ENCODE measurements around the gene PMM2. TPM values are rescaled to one million over a fixed set of nuclear protein-coding genes. Genes with fewer than 3 reads are reported as not detected.
"Not testable (repeated sequence)": the region's sequence is repeated elsewhere in the genome, so short reads cannot be mapped to it uniquely, and the experiment has no call there.

PMM2 gene
- polyA plus RNA-seq, 1 donor, result 24.5 TPM

DNA sequence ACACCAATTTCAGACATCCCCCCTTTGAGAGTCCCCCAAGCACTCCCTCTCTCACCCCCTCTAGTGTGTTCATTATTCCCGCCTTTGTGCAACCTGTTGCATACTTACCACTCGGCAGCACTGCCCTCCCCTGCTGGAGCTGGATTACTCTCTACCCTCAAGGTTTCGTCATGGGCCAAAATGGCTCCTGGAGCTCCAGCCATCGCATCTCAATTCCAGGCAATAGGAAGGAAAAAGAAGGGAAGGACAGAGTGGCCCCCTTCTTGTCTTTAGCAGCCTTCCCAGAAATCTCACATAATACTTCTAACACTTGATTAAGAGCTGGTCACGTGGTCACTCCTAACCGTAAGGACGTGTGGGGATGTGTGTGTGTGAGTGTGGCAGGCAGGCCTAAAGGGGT is 20.4 kb upstream of the PMM2 start:
- DNase-seq, result no peak

DNA sequence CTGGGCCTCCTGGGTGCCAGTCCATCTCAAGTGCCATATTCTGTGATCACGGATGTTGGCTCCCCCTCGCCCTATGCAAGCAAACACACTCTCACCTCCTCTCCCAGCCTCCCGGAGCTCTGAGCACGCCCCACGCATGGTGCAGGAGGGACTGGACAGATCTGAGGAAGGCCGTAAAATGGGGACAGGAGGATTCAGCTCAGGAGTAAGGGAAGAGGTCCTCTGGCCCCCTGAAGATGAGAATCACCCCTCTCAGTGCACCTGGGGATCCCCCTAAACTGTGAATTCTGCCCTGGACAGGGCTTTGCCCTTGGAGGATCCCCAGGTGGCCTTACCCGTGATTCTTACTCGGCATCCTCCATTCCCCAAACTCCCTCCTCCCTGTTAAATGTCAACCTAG is 15.8 kb upstream of the PMM2 start:
- DNase-seq, result no peak

DNA sequence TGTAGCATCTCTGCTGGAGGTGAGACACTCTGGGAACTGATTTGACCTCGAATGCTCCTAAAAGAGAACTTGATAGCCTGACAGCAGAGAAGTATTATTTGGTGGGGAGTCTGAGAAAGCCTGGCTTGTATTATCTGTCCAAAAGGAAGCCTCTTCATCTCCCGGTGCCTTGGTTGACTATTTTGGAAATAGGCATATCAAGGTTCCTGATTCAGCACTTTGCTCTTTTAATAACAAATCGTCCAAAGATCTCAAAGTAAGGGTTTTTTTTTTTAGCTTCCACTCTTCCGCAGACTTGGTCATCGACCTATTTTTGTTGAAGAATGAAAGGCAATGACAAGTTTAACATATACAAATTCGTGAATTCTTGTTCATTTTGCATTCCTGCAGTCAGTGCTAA is 15.0 kb upstream of the PMM2 start:
- DNase-seq, result no peak

DNA sequence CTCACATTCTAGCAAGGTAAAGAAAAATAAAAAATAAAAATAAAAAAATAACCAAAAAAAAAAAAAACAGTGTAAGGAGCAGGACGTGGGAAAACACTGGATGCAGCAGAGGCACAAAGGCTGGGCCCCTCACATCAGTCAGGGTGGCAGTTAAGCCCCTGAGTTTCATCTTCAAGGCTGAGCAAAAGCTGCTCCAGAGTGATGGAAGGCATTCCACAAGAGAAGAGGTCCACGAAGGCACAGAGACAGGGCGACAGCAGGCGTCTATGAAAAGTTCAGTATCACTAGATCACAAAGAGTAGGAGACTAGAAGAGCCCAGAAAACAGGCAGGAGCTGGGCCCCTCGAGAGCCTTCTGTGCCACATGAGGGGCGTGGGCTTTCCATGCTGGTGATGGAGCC is 12.2 kb upstream of the PMM2 start:
- no peak for DNase-seq

DNA sequence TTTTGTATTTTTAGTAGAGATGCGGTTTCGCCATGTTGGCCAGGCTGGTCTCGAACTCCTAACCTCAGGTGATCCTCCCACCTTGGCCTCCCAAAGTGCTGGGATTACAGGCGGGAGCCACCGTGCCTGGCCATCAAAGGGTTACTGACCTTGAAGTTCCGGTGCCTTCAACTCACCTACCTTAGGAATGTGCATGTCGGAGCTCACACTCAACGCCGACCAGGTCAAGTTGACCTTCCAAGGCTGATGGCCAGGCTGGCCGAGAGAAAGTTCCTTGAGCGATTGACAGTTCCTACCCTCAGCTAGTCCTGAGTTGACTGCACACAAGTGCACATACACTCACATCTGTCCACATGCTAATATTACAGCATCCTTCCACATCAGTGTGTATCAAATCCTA is 11.3 kb upstream of the PMM2 start:
- not testable (repeated sequence) for DNase-seq

DNA sequence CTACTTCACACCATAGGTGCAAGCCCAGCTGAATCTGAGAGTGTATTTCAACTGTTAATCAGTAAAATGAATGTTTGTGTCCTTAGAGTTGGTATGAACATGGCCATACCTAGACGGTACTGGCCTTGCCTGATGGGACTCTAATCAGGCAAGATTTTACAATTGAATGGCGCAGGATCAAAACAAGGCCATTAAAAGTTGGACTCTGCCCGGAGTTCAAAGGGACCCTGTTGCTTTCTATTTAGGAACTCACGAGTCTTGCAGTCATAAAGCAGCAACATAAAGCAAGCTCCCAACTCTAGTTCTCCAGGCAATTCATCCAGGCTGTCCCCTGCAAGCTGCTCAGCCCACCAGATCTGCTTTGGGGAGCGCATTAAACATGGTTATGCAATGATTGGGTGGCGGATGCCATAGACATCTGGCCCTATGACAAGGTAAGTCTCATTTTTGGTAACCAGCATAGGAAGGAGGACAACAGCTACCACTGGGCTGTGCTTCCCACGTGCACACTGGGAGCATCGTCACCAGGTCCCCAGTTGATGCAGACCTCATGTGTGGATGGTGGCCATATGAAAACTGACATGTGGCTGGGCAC is 9.0 kb upstream of the PMM2 start:
- DNase-seq, result peak; percentile 28

DNA sequence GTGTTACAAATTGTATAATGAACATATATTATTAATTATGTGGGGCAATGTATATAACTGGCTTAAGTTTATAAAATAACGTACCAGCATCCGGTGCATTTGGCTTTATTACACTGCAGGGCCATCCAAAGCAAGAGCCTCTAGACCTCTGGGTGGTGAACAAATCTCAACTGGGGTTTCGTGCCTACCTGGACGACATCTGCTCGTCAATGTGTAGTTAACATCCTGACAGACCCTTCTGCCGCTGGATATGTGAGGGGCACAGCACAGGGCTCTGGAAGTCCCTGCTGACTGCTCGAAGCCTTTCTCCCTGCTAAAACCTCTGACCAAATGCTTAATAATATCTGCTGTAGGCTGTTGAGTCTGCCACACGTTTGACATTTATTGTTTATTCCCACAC is 2.5 kb upstream of the PMM2 start:
- DNase-seq, result no peak

DNA sequence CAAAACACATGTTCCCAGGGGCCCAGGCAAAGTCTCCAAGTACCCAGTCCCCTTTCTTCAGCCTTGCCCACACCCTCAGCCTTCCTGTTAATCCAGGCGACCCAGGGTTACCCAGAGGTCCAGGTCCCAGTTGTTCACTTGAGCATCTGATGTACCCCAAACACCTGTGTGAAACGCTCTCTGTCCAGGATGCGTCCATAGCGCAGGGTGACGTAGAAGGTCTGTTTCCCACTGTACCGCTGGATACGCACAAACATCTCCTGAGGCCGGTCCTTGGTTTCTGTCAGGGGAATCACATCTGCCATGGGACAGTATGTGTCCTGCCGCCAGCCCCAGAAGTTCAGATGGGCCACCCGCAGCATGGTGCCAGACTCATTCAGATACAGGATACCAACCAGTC is 1.8 kb upstream of the PMM2 start:
- DNase-seq, result no peak

DNA sequence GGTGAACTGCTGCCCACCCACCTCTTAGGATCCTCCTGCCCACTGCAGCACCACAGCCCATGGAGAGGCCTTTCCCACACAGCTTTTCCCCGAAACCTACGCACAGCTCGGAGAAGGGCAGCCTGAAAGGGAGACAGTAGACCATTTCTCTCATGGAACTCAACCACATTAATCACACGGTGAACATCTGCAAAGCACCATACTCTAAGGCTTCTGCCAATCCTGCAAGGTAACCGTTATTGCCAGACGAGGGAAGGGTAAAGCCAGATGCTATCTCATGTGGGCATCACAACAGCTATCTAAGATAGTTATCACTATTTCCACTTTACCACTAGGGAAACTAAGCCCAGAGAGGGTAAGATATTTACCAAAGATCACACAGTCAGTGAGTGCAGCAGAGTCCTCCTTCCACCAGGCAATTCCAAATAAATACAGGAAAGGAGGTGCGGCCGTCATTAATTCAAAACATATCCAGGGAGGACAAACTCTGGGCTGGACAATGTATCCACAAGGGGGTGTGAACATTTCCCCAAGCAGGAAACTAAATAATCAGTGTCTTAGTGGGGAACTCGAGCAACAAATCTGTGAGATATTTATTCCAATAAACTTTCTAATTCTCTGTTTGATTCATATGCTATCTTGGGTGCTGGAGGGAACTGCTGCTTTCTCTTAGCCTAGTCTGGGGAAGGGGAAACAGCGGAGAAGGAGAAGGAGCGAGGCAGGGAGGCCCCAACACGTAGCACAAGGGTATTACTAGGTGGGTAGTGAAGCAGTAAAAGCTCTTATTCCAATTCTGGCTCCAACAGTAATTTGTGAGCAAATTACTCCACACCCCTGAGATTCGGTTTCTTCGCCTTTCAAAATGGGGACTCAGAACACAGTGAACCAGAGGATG is 923 bp upstream of the PMM2 start:
- no peak for DNase-seq

DNA sequence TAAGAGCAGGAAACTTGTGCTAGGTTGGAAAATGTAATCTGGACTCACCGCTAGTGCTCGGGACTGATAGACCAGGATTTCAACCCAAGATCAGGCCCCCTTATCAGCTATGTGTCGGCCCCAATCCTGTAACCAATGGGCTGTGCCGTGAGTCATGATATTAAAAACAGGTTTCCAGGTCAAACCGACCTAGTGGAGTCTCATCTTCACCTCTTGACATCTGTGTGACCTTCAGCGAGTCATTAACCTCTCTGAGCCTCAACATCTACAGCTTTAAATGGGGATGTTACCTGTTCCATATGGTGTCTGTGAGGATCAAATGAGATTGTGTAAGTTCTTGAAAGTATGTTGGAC is 512 bp downstream of the PMM2 start:
- no peak for DNase-seq

DNA sequence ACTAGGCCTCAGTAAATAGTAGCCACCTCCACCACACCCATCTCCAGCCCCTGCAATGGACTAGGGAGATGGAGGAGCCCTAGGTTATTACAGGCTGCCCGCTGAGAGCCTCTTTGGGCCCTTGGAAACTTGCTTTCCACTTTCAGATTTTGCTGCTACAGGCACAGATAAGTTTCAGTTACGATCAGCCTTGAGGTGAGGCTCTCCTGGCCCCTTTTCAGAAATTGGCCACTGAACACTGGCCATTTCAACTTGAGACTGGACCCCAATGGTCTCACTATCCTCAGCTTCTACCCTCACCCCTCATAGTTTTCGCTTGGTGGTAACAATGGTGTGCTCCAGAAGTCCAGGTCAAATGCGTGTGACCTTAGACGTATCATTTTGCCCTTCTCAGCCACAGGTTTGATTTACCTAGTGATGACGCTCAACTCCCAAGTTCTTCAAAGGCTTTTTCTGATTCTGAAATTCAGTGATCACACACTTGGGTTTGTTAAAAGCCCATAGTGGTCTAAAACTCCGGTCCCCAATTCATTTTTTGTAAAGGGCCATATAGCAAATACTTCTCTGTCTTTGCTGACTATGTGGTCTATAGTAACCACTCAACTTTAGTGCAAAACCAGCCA is 1.0 kb downstream of the PMM2 start:
- no peak for DNase-seq

DNA sequence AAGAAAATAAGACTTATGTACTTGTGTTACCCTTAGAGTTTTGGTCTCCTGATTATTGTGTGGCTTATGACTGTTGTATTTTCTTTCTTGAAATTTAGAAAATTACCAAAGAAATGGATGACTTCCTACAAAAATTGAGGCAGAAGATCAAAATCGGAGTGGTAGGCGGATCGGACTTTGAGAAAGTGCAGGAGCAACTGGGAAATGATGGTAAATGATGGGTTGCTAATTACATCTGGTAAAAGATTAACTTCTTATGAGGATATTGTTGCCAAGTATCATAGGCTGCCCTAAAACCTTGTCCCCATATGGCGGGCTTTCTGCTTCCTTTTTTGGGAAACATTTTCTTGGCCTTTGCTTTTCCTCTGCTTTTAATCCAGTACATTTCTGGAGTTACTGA is 4.1 kb downstream of the PMM2 start:
- DNase-seq, result no peak

DNA sequence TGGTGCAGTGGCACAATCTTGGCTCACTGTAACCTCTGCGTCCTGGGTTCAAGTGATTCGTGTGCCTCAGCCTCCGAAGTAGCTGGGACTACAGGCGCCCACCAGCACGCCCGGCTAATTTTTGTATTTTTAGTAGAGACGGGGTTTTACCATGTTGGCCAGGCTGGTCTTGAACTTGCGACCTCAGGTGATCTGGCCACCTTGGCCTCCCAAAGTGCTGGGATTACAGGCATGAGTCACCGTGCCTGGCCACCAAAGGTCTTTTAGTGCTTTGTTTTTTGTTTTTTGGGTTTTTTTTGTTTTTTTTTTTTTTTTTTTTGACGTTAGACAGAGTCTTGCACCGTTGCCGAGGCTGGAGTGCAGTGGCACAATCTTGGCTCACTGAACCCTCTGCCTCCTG is 6.1 kb downstream of the PMM2 start:
- not testable (repeated sequence) for DNase-seq

DNA sequence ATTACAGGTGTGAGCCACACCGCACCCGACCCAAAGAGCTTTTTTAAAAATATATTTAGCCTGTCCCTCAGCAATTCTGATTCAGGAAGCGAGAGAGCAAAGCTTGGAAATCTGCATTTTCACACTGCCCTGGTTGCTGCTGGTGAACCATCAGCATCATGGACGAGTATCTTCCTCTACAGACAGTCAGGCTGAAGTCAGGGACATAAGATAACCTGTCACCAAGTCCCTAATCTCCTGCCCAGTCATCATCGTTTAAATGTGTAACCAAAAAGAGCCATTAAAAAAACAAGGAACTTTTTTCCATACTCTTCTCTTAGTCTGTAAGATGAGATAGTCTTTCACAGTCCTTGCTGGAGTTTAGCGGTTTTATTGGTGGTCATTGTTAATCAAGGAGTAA is 6.7 kb downstream of the PMM2 start:
- DNase-seq, result no peak

DNA sequence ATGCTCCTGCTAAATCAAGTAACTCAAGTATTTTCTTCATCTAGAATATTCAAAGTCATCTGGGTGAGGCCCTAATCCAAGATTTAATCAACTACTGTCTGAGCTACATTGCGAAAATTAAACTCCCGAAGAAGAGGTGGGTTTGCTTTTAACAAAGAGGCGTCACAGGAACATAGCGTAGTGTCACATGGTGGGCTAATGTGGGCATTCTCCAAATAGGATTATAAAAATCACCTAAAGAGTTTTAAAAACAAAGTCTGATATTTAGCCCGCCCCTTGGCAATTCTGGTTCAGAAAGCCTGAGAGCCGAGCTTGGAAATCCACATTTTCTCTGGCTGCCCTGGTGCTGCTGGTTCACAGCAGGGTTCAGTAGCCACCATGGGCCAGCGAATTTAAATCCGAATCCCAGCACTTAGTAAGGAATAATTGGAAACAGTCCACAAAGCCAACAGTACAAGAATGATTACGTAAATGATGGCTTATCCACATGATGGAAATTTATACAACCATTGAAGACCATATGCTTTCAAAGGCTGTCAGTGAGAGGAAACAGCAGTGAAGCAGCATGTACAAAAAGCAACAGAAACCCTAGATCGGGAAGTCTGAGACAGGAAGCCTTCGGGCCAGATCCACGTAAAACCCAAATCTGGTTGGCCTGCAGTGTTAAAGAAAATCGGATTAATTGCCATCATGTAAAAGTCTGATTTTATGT is 8.8 kb downstream of the PMM2 start:
- DNase-seq, result no peak

DNA sequence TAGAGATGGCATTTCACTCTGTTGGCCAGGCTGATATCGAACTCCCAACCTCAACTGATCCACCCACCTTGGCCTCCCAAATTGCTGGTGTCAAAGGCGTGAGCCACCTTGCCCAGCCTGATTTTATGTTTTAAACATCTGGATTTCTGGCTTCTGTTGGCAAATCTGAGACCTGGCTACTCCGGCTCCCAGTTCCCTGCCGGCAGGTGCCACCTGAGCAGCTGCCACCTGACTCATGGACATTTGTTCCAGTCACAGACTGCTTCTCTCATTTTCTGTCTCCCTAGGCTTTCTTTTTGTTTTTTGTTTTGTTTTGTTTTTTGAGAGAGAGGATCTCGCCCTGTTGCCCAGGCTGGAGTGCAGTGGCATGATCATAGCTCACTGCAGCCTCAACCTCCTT is 9.6 kb downstream of the PMM2 start:
- DNase-seq, result no peak

DNA sequence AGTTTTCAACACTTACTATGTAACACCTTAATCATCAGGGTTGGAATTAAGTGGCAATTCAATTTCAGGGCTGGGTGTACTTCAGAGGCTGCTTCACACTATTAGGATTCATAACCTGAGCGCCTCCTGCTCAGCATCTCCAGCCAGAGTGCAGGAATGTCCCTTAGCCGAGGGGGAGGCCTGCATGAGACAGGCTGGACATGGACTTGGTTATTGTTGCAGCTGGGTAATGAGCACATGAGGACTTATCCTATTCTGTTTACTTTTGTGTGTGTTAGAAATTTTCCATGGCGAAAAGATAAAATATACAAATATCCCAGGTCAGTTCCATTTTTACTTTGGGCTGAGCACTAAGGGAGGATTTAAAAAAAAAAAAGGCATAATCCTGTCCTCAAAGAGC is 10.4 kb downstream of the PMM2 start:
- DNase-seq, result no peak

DNA sequence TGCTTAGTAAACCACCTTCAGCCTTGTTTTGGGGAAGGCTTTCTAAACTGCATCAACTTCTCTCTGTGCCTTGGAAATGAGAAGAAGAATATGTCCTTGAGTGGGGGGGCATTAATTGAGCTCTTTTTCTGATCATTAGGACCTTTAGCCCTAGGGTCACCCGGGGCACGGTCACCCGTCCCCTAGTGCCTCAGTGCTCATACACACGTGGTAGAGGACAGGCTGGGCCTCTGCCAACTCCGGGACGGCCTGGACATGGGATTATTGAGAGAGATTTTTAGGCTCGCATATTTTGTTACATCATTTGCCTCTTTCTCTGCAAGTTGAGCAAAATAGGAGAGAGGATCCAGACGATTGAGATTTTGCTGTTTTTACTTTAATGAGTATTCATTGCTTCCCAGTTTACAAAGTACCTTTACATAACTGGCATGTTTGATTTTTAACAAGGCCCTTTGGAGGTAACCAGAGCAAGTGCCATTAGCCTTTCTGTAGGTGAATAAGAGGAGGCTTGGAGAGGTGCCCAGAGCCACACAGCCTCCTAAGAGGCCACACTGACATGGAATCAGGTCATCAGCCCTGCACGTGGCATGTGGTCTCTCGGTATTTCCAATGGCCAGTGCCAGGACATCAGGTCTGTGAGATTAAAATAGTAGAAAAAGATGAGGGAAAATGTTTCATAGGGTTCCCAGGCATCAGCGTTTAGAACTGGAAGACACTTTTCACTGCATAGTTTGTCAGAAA is 11.1 kb downstream of the PMM2 start:
- DNase-seq, result no peak

DNA sequence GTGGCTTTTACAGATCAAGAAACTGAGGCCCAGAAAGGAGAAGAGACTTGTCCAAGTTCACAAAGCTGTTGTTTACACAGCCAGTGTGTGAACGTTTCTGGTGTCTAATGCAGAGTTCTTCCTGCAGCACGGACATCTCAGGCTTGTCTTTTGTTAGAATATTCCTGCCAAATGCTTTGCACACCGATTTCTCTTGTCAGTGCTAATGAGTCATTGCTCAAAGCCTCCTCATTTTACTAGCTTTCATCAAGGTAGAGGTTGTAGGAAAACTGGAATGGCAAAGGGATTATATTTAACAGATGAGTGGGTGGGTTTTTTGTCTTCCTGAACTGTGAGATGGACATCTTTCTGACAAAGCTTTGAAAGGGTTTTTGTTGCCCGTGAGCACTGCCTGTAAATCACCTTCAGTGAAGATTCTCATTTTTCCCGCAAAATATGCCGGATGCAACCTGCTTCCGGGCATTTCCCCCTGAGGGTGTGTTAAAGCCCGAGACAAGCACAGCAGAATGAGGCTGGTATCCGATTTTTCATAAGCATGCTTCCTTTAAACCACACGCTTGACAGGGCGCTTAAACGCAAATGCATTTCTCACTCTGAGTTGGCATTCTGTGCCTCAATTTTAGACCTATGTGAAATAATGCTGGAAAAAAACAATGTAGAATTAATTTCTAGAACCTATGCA is 14.7 kb downstream of the PMM2 start:
- no peak for DNase-seq

DNA sequence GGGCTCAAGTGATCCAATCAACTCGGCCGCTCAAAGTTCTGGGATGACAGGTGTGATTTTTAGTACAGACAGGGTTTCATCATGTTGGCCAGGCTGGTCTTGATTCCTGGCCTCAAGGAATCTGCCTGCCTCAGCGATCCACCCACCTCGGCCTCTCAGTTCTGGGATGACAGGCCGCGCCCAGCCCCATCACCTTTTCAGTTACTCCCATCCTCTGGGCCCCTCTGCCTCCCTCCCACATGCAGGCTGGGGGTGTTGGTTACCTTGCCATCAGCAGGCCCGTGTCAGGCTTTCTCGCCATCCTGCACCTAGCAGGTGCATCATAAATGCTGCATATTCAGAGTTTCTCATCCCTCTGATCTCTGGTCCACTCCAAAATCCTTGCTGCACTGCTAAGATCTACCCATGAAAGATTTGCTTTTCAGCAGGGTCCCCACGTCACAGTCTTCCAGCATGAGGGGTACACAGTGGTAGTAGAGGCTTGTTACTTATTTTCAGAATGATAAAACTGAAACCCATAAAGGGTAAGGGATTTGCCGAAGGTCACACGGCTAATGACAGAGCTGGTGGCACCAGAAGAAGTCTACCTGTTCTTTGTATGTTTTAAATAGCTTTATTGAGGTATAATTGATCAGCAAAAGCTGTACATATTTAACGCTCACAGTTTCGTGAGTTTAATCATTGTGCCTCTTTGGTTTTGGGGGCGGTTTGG is 16.6 kb downstream of the PMM2 start:
- no peak for DNase-seq
